ENCODE measurements around the gene PIEZO2.
A peak's percentile ranks its signal among the peaks of the same experiment; 100 is the strongest.

Gene PIEZO2

GRCh38 chr18:10792181-10792580 is 357.2 kb downstream of the PIEZO2 start:
- no peak for DNase-seq (ENCODE audit: low read depth, low spot score)
- no peak overlapping the region for H3K4me3 ChIP-seq (ENCODE audit: low read length)

- H3K4me3 ChIP-seq (ENCODE audit: low read length) = no peak overlapping the region
- DNase-seq (ENCODE audit: low read depth, low spot score) = no peak
These were observed 358.1 kb downstream of the PIEZO2 start for GRCh38 chr18:10791169-10791831.

GRCh38 chr18:10789180-10789579 is 360.2 kb downstream of the PIEZO2 start:
- DNase-seq (ENCODE audit: low read depth, low spot score) = no peak
- no peak overlapping the region for H3K4me3 ChIP-seq (ENCODE audit: low read length)

GRCh38 chr18:10787293-10787901 is 362.0 kb downstream of the PIEZO2 start:
- no peak overlapping the region for H3K4me3 ChIP-seq (ENCODE audit: low read length)
- DNase-seq (ENCODE audit: low read depth, low spot score) = peak; percentile 90

- DNase-seq (ENCODE audit: low read depth, low spot score) = no peak
- no peak overlapping the region for H3K4me3 ChIP-seq (ENCODE audit: low read length)
These were observed 363.6 kb downstream of the PIEZO2 start for GRCh38 chr18:10785798-10786197.

GRCh38 chr18:10784596-10785202 is 364.7 kb downstream of the PIEZO2 start:
- DNase-seq (ENCODE audit: low read depth, low spot score) = no peak
- no peak overlapping the region for H3K4me3 ChIP-seq (ENCODE audit: low read length)

GRCh38 chr18:10783941-10784340 is 365.4 kb downstream of the PIEZO2 start:
- no peak overlapping the region for H3K4me3 ChIP-seq (ENCODE audit: low read length)
- DNase-seq (ENCODE audit: low read depth, low spot score) = no peak

- DNase-seq (ENCODE audit: low read depth, low spot score) = no peak
- H3K4me3 ChIP-seq (ENCODE audit: low read length) = no peak overlapping the region
These were observed 372.9 kb downstream of the PIEZO2 start for GRCh38 chr18:10776493-10776892.

- no peak overlapping the region for H3K4me3 ChIP-seq (ENCODE audit: low read length)
- DNase-seq (ENCODE audit: low read depth, low spot score) = no peak
These were observed 374.3 kb downstream of the PIEZO2 start for GRCh38 chr18:10775026-10775425.

GRCh38 chr18:10771053-10771709 is 378.2 kb downstream of the PIEZO2 start:
- H3K4me3 ChIP-seq (ENCODE audit: low read length) = no peak overlapping the region
- DNase-seq (ENCODE audit: low read depth, low spot score) = no peak

GRCh38 chr18:10770264-10770663 is 379.1 kb downstream of the PIEZO2 start:
- H3K4me3 ChIP-seq (ENCODE audit: low read length) = no peak overlapping the region
- DNase-seq (ENCODE audit: low read depth, low spot score) = no peak

GRCh38 chr18:10768221-10768620 is 381.1 kb downstream of the PIEZO2 start:
- DNase-seq (ENCODE audit: low read depth, low spot score) = no peak
- H3K4me3 ChIP-seq (ENCODE audit: low read length) = no peak overlapping the region

GRCh38 chr18:10767658-10768057 is 381.7 kb downstream of the PIEZO2 start:
- no peak overlapping the region for H3K4me3 ChIP-seq (ENCODE audit: low read length)
- DNase-seq (ENCODE audit: low read depth, low spot score) = no peak

GRCh38 chr18:10760986-10761385 is 388.4 kb downstream of the PIEZO2 start:
- DNase-seq (ENCODE audit: low read depth, low spot score) = no peak
- no peak overlapping the region for H3K4me3 ChIP-seq (ENCODE audit: low read length)

- H3K4me3 ChIP-seq (ENCODE audit: low read length) = no peak overlapping the region
- DNase-seq (ENCODE audit: low read depth, low spot score) = no peak
These were observed 390.1 kb downstream of the PIEZO2 start for GRCh38 chr18:10759241-10759640.

- no peak overlapping the region for H3K4me3 ChIP-seq (ENCODE audit: low read length)
- no peak for DNase-seq (ENCODE audit: low read depth, low spot score)
These were observed 391.4 kb downstream of the PIEZO2 start for GRCh38 chr18:10757946-10758345.

- no peak overlapping the region for H3K4me3 ChIP-seq (ENCODE audit: low read length)
- DNase-seq (ENCODE audit: low read depth, low spot score) = no peak
These were observed 392.0 kb downstream of the PIEZO2 start for GRCh38 chr18:10757349-10757748.

- no peak for DNase-seq (ENCODE audit: low read depth, low spot score)
- H3K4me3 ChIP-seq (ENCODE audit: low read length) = no peak overlapping the region
These were observed 393.5 kb downstream of the PIEZO2 start for GRCh38 chr18:10755855-10756254.

GRCh38 chr18:10754128-10754527 is 395.2 kb downstream of the PIEZO2 start:
- no peak for DNase-seq (ENCODE audit: low read depth, low spot score)
- H3K4me3 ChIP-seq (ENCODE audit: low read length) = no peak overlapping the region

GRCh38 chr18:10752382-10752781 is 397.0 kb downstream of the PIEZO2 start:
- no peak for DNase-seq (ENCODE audit: low read depth, low spot score)
- H3K4me3 ChIP-seq (ENCODE audit: low read length) = no peak overlapping the region
